ENCODE data around the gene VCPKMT.

The VCPKMT gene

DNA sequence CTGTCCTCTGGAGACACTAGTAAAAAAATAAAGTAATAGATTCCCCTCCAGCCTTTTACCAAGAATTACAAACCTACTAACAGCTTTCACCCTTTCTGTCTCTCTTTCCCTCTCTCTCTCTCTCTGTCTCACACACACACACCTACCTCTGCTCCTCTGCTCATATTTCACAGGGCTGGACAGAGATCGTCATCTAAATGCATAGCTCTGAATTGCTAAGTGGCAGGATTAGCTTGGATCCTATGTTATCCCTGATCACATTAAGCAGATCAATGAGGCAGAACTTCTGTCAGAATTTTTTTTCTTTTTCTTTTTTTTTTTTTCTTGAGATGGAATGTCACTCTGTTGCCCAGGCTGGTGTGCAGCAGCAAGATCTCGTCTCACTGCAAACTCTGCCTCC is 22.9 kb downstream of the VCPKMT start:
- TF ChIP-seq, protein P1, sequence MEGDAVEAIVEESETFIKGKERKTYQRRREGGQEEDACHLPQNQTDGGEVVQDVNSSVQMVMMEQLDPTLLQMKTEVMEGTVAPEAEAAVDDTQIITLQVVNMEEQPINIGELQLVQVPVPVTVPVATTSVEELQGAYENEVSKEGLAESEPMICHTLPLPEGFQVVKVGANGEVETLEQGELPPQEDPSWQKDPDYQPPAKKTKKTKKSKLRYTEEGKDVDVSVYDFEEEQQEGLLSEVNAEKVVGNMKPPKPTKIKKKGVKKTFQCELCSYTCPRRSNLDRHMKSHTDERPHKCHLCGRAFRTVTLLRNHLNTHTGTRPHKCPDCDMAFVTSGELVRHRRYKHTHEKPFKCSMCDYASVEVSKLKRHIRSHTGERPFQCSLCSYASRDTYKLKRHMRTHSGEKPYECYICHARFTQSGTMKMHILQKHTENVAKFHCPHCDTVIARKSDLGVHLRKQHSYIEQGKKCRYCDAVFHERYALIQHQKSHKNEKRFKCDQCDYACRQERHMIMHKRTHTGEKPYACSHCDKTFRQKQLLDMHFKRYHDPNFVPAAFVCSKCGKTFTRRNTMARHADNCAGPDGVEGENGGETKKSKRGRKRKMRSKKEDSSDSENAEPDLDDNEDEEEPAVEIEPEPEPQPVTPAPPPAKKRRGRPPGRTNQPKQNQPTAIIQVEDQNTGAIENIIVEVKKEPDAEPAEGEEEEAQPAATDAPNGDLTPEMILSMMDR (IDR thresholded peaks at IDR 0.05; ENCODE audit: low read depth, low read length) = no peak
- H3K4me3 ChIP-seq (ENCODE audit: low read depth, low read length) = no peak overlapping the region

- TF ChIP-seq, protein P1 (IDR thresholded peaks at IDR 0.05; ENCODE audit: low read depth, low read length) = no peak
- no peak overlapping the region for H3K4me3 ChIP-seq (ENCODE audit: low read depth, low read length)
Observed at GRCh38 chr14:50092006-50092555, 24.3 kb downstream of the VCPKMT start.

DNA sequence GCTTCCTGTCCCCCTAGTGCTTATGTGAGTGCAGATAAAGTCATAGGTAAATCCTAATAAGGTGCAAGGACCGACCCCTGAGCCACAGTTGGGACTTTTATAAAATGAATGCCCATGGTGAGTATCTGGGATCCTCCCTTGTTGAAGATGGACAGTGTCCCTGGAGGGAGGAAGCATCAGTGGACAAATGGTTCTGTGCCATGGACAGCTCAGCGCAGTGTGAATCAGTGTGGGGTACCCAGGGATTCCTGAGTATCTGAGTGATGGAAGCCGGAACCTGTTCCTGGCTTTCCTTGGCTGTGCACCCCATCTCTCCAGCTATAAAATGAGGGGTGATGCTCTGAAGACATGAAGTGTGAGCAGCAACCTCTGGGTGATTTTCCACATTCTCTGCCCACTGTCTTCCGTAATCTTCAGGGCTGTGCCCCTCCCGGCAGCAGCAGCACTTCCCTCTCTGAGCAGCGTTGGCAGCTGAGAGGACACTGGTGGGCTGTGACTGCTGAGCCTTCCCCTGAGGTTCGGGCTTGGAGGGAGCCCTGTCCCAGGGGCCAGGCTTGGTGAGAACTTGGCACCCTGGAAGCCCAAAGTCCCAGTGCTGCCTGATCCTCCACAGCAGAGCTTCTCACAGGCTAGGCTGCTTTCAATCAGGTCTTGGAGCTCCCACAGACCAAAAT is 25.0 kb downstream of the VCPKMT start:
- TF ChIP-seq, protein P1 (IDR thresholded peaks at IDR 0.05; ENCODE audit: low read depth, low read length) = no peak
- no peak overlapping the region for H3K4me3 ChIP-seq (ENCODE audit: low read depth, low read length)

DNA sequence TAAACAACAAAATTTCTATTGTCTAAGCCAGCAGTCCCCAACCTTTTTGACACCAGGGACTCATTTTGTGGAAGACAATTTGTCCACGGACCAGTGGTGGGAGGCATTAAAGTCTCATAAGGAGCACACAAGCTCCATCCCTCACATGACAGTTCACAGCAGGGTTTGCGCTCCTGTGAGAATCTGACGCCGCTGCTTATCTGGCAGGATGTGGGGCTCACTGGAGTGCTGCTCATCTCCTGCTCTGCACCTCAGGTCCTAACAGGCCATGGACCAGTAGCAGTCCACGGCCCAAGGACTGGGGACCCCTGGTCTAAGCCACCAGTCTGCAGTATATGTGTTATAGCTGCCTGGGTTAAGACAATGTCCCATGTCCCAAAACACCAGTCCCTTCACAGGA is 27.2 kb downstream of the VCPKMT start:
- TF ChIP-seq, protein P1 (IDR thresholded peaks at IDR 0.05; ENCODE audit: low read depth, low read length) = no peak
- H3K4me3 ChIP-seq (ENCODE audit: low read depth, low read length) = no peak overlapping the region

DNA sequence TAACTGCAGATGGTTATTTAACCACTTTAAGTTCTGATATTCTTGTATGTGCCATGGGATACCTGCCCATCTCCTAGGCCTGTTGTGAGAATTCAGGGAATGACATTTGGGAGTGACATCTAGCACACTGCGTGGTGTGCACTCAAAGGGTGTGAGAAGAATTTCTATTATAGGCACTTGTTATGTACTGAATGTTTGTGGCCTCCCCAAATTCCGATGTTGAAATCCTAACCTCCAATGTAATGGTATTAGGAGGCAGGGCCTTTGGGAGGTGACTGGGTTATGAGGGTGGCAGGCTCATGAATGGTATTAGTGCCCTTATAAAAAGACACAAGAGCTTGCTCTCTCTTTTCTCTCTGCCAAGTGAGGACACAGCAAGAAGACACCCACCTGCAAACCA is 27.6 kb downstream of the VCPKMT start:
- no peak overlapping the region for H3K4me3 ChIP-seq (ENCODE audit: low read depth, low read length)
- TF ChIP-seq, protein P1 (IDR thresholded peaks at IDR 0.05; ENCODE audit: low read depth, low read length) = no peak

DNA sequence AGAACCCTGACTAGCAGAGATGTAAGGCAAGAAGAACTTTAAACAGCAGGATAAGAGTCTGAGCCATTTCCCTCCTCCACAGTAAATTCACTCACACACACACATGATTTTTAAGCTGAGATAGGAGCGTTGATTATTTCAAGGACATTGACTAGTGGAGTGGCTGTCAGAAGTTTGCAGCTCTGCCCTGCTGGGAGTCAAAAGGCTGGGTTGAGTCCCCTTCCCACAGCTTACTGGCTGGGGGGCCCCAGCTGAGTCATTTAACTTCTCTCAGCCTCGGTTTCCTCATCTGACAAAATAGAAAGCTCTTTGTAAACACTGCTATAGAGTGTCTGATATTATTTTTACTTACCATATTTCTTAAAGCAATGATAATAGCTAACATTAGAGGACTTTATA is 28.3 kb downstream of the VCPKMT start:
- H3K4me3 ChIP-seq (ENCODE audit: low read depth, low read length) = no peak overlapping the region
- TF ChIP-seq, protein P1 (IDR thresholded peaks at IDR 0.05; ENCODE audit: low read depth, low read length) = no peak

DNA sequence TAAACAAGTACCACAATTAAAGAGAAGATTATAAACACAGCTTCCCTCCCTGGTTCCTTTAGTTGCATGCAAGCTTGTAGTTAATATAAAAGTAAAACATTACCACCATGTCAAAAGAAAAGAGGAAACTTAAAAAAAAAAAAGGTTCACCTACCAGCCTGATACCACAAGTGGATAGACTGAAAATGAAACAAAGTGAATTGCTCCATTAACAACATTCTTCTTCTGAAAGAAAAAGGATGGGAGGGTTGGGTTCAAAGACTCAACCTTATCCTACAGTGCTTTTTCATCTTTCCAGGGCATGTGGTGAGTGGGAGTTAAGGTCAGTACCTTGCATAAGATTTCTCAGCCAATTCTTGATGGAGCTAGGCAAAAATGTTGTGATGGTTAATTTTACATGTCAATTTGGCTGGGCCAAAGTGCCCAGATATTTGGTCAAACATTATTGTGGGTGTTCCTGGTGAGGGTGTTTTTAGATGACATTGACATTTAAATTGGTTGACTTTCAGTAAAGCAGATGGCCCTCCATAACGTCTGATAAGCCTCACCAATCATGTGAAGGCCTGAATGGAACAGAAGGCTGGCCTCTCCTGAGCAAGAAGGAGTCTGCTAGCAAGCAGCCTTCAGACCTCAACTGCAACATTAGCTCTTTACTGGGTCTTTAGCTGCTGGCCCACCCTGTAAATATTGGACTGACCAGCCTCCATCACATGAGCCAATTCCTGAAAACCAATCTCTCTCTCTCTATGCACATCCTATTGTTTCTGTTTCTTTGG is 28.8 kb downstream of the VCPKMT start:
- no peak overlapping the region for H3K4me3 ChIP-seq (ENCODE audit: low read depth, low read length)
- TF ChIP-seq, protein P1 (IDR thresholded peaks at IDR 0.05; ENCODE audit: low read depth, low read length) = no peak
